ENCODE data around the gene PLPPR3.
A peak's percentile ranks its signal among the peaks of the same experiment; 100 is the strongest.

The PLPPR3 gene, protein sequence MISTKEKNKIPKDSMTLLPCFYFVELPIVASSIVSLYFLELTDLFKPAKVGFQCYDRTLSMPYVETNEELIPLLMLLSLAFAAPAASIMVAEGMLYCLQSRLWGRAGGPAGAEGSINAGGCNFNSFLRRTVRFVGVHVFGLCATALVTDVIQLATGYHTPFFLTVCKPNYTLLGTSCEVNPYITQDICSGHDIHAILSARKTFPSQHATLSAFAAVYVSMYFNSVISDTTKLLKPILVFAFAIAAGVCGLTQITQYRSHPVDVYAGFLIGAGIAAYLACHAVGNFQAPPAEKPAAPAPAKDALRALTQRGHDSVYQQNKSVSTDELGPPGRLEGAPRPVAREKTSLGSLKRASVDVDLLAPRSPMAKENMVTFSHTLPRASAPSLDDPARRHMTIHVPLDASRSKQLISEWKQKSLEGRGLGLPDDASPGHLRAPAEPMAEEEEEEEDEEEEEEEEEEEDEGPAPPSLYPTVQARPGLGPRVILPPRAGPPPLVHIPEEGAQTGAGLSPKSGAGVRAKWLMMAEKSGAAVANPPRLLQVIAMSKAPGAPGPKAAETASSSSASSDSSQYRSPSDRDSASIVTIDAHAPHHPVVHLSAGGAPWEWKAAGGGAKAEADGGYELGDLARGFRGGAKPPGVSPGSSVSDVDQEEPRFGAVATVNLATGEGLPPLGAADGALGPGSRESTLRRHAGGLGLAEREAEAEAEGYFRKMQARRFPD

GRCh38 chr19:821825-822503 lies at the start of gene PLPPR3:
Gene PLPPR3, minus strand, starts transcription at chr19:821955. Its CDS starts 396 bp downstream, at chr19:821559.
- DNase-seq (ENCODE audit: low spot score): no peak

- DNase-seq (ENCODE audit: low spot score): no peak
Observed at GRCh38 chr19:870963-871401, 49.2 kb upstream of the PLPPR3 start.

GRCh38 chr19:870314-870713 lies 48.6 kb upstream of the PLPPR3 start:
- DNase-seq (ENCODE audit: low spot score): no peak

- peak; percentile 70 for DNase-seq (ENCODE audit: low spot score)
Observed at GRCh38 chr19:869245-870177, 47.8 kb upstream of the PLPPR3 start.

- DNase-seq (ENCODE audit: low spot score): no peak
Observed at GRCh38 chr19:868458-869244, 46.9 kb upstream of the PLPPR3 start.

- DNase-seq (ENCODE audit: low spot score): no peak
Observed at GRCh38 chr19:867855-868457, 46.2 kb upstream of the PLPPR3 start.

GRCh38 chr19:867301-867793 lies 45.6 kb upstream of the PLPPR3 start:
- DNase-seq (ENCODE audit: low spot score): no peak

GRCh38 chr19:866769-867300 lies 45.1 kb upstream of the PLPPR3 start:
- DNase-seq (ENCODE audit: low spot score): no peak

- no peak for DNase-seq (ENCODE audit: low spot score)
Observed at GRCh38 chr19:863315-863620, 41.5 kb upstream of the PLPPR3 start.

- DNase-seq (ENCODE audit: low spot score): peak; percentile 77
Observed at GRCh38 chr19:862581-863314, 41.0 kb upstream of the PLPPR3 start.

GRCh38 chr19:861756-862580 lies 40.2 kb upstream of the PLPPR3 start:
- peak; percentile 94 for DNase-seq (ENCODE audit: low spot score)

GRCh38 chr19:861141-861755 lies 39.5 kb upstream of the PLPPR3 start:
- no peak for DNase-seq (ENCODE audit: low spot score)

- DNase-seq (ENCODE audit: low spot score): no peak
Observed at GRCh38 chr19:858868-859843, 37.4 kb upstream of the PLPPR3 start, which contains the start of gene CFD. Gene CFD, plus strand, starts transcription at chr19:859664. Its CDS starts 26 bp downstream, at chr19:859690.

DNA sequence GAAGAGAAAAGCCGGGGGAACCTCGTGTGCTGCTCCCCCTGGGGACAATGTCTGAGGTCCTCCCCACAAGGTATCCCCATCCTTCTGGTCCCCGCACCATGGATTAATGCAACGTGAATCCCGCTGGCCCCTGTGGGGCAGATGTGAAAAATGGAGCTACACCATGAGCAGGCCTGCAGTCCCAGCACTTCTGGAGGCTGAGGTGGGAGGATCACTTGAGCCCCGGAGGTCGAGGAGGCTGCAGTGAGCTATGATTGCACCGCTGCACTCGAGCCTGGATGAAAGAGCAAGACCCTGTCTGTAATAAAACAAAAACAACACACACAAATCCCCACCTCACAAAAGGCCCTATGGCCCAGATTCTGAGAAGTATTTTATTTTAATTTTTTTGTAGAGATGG lies 36.5 kb upstream of the PLPPR3 start:
- no peak for DNase-seq (ENCODE audit: low spot score)

- DNase-seq (ENCODE audit: low spot score): no peak
Observed at GRCh38 chr19:855566-856120, 33.9 kb upstream of the PLPPR3 start.

- DNase-seq (ENCODE audit: low spot score): no peak
Observed at GRCh38 chr19:855142-855541, 33.4 kb upstream of the PLPPR3 start.
